ENCODE measurements around the gene APOE. TPM values are rescaled to one million over a fixed set of nuclear protein-coding genes. Genes with fewer than 3 reads are reported as not detected.

APOE gene
- total RNA-seq, 1 donor from 2014 or later: 655 TPM

DNA sequence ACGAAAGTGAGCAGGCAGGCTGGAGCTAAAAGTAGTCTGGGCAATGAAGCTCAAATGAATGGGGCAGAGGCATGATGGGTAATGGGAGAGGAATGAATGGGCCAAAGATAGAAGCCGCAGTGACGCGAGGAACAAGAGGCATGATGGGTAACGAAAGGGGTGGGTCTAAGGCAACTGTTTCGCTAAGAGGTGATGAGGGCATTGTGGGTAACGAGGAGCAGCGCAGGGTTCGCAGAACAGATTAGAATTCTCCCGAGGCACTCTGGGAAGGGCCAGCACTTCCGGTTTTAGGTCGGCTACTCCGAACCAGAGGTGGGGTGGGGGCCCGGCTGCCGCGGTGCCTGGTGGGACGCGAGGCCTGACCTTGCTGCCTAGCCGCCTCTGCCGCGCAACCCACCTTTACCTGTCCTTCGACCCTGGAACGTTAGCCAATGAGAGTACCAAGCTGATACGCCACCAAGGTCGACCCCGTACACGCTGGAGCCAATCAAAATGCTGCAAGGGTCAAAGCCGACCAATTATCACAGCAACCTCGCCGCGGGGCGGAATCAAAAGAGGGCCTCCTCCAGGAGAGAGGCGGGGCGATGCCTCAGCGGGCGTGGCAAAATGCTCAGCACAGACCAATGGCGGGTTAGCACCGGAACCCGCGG is 15.1 kb upstream of the APOE start:
- TF ChIP-seq, protein P1, sequence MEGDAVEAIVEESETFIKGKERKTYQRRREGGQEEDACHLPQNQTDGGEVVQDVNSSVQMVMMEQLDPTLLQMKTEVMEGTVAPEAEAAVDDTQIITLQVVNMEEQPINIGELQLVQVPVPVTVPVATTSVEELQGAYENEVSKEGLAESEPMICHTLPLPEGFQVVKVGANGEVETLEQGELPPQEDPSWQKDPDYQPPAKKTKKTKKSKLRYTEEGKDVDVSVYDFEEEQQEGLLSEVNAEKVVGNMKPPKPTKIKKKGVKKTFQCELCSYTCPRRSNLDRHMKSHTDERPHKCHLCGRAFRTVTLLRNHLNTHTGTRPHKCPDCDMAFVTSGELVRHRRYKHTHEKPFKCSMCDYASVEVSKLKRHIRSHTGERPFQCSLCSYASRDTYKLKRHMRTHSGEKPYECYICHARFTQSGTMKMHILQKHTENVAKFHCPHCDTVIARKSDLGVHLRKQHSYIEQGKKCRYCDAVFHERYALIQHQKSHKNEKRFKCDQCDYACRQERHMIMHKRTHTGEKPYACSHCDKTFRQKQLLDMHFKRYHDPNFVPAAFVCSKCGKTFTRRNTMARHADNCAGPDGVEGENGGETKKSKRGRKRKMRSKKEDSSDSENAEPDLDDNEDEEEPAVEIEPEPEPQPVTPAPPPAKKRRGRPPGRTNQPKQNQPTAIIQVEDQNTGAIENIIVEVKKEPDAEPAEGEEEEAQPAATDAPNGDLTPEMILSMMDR (IDR thresholded peaks at IDR 0.05; ENCODE audit: insufficient read depth, low read depth, low read length): no peak
- TF ChIP-seq EZH2 (IDR thresholded peaks at IDR 0.05; ENCODE audit: insufficient read depth, low read length): no peak
- H3K27ac ChIP-seq (ENCODE audit: low read depth, low read length): peak overlapping the region; percentile 91
- DNase-seq (ENCODE audit: low read depth) (peak; percentile 99), FAIRE-seq (peak; percentile 99)
- Mint-ChIP-seq H3K27me3 (ENCODE audit: low read depth, unreplicated experiment) (no peaks in the 10 kb centered on the region), H3K9me3 (ENCODE audit: unreplicated experiment) (no peaks in the 10 kb centered on the region), H3K4me3 (ENCODE audit: unreplicated experiment) (peak overlapping the region; percentile 87), H3K27ac (ENCODE audit: unreplicated experiment) (peak overlapping the region; percentile 84), H3K4me1 (ENCODE audit: low read depth, unreplicated experiment) (peaks cover 27% of the 10 kb centered on the region), H3K36me3 (ENCODE audit: low read depth, unreplicated experiment) (peaks cover 30% of the 10 kb centered on the region)
- H3K4me2 ChIP-seq (ENCODE audit: low read length): peak overlapping the region; percentile 86
- H3K9ac ChIP-seq (ENCODE audit: low read length): peak overlapping the region; percentile 74
- peaks cover 40% of the 10 kb centered on the region for H3K79me2 ChIP-seq (ENCODE audit: insufficient read depth, low read length)
- H2AFZ ChIP-seq (ENCODE audit: low read depth, low read length): peak overlapping the region; percentile 75
- H3K27me3 ChIP-seq (ENCODE audit: insufficient read depth, low read length): no peaks in the 10 kb centered on the region
- peaks cover 30% of the 10 kb centered on the region for H4K20me1 ChIP-seq (ENCODE audit: insufficient read depth, low read length)
- peaks cover 23% of the 10 kb centered on the region for H3K4me1 ChIP-seq (ENCODE audit: insufficient read depth, low read length)
- peak overlapping the region; percentile 57 for H3K4me3 ChIP-seq (ENCODE audit: insufficient read depth, low read depth, low read length)
- peaks cover 24% of the 10 kb centered on the region for H3K36me3 ChIP-seq (ENCODE audit: insufficient read depth, low read length)
- no peaks in the 10 kb centered on the region for H3K9me3 ChIP-seq (ENCODE audit: insufficient read depth, low read depth, low read length)

DNA sequence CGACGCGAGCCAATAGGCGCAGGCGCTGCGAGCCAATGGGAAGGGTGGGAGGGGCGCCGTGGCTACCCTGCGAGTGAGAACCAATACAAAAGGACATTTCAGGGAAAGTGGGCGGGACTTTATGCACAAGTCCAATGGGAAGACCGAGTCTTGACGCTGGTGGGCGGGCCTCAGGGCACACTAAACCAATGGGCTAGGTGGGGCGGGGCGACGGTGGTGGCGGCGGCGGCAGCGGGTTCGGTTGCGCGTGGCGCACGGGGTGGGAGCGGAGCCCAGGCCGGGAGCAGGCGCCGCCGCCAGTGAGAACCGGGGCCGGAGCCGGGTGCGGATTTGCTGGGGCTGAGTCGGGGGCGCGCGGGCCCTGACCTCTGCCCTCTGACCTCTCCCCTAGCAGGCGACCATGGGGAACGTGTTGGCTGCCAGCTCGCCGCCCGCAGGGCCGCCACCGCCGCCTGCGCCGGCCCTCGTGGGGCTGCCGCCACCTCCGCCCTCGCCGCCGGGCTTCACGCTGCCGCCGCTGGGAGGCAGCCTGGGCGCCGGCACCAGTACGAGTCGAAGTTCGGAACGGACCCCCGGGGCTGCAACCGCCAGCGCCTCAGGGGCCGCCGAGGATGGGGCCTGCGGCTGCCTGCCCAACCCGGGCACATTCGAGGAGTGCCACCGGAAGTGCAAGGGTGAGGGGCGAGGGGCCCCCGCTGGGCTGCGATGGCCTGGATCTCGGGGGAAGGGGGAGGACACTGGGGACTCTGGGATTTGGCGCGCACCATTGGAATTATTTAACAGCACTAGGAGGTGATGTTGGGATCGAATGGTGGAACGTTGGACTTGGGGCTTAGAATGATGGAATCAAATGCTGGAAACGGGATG is 14.3 kb upstream of the APOE start, which contains the start of gene TOMM40:
TOMM40 (plus strand) TSS at position 239 of the 867 bp plus-strand sequence; CDS start at position 401, 162 bp downstream.
- H3K4me1 Mint-ChIP-seq (ENCODE audit: low read depth, unreplicated experiment): peaks cover 27% of the 10 kb centered on the region
- H3K4me3 ChIP-seq (ENCODE audit: insufficient read depth, low read depth, low read length): peak within 1 kb of the TSS; percentile 87
- H4K20me1 ChIP-seq (ENCODE audit: insufficient read depth, low read length): peaks cover 36% of the 10 kb centered on the region
- H3K27ac ChIP-seq (ENCODE audit: low read depth, low read length): peak within 1 kb of the TSS; percentile 91
- H2AFZ ChIP-seq (ENCODE audit: low read depth, low read length): peak within 1 kb of the TSS; percentile 75
- H3K9me3 ChIP-seq (ENCODE audit: insufficient read depth, low read depth, low read length): no peaks in the 10 kb centered on the region
- peak within 1 kb of the TSS; percentile 97 for H3K4me3 Mint-ChIP-seq (ENCODE audit: unreplicated experiment)
- H3K4me1 ChIP-seq (ENCODE audit: insufficient read depth, low read length): peaks cover 23% of the 10 kb centered on the region
- FAIRE-seq (no peak), DNase-seq (ENCODE audit: low read depth) (peak; percentile 98)
- H3K9me3 Mint-ChIP-seq (ENCODE audit: unreplicated experiment): no peaks in the 10 kb centered on the region
- H3K4me2 ChIP-seq (ENCODE audit: low read length): peak within 1 kb of the TSS; percentile 100
- H3K9ac ChIP-seq (ENCODE audit: low read length): peak within 1 kb of the TSS; percentile 91
- H3K79me2 ChIP-seq (ENCODE audit: insufficient read depth, low read length): peaks cover 47% of the 10 kb centered on the region
- no peaks in the 10 kb centered on the region for H3K27me3 Mint-ChIP-seq (ENCODE audit: low read depth, unreplicated experiment)
- no peaks in the 10 kb centered on the region for H3K27me3 ChIP-seq (ENCODE audit: insufficient read depth, low read length)
- peaks cover 24% of the 10 kb centered on the region for H3K36me3 ChIP-seq (ENCODE audit: insufficient read depth, low read length)
- H3K27ac Mint-ChIP-seq (ENCODE audit: unreplicated experiment): peak within 1 kb of the TSS; percentile 88
- peaks cover 32% of the 10 kb centered on the region for H3K36me3 Mint-ChIP-seq (ENCODE audit: low read depth, unreplicated experiment)
- no peak for TF ChIP-seq EZH2 (IDR thresholded peaks at IDR 0.05; ENCODE audit: insufficient read depth, low read length)

DNA sequence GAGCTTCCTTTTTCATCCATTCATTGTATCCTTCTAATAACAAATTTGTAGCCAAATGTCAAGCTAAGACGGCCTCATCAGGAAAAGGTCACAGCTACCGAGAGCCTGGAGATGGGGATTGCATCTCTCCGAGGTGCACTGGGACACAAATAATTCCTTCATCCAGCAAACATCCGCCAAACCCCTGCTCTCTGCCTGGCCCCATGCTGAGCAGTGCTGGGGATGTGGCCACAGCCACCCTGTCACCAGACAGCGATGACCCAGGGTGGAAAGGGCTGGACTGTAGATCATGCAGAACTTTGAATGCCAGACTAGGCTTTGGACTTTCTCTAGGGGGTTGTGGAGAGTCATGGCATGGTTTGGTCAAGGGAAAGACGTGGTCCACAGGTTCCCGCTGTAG is 12.7 kb upstream of the APOE start:
- H3K27me3 Mint-ChIP-seq (ENCODE audit: low read depth, unreplicated experiment): no peaks in the 10 kb centered on the region
- no peaks in the 10 kb centered on the region for H3K9me3 Mint-ChIP-seq (ENCODE audit: unreplicated experiment)
- Histone ChIP-seq H3K9me3 (ENCODE audit: insufficient read depth, low read depth, low read length) (no peaks in the 10 kb centered on the region), H3K79me2 (ENCODE audit: insufficient read depth, low read length) (peaks cover 58% of the 10 kb centered on the region), H3K4me1 (ENCODE audit: insufficient read depth, low read length) (peaks cover 23% of the 10 kb centered on the region), H3K36me3 (ENCODE audit: insufficient read depth, low read length) (peaks cover 24% of the 10 kb centered on the region), H3K9ac (ENCODE audit: low read length) (peak overlapping the region; percentile 25), H3K27ac (ENCODE audit: low read depth, low read length) (no peak overlapping the region), H4K20me1 (ENCODE audit: insufficient read depth, low read length) (peaks cover 45% of the 10 kb centered on the region), H2AFZ (ENCODE audit: low read depth, low read length) (no peak overlapping the region), H3K4me2 (ENCODE audit: low read length) (peak overlapping the region; percentile 100), H3K27me3 (ENCODE audit: insufficient read depth, low read length) (no peaks in the 10 kb centered on the region), H3K4me3 (ENCODE audit: insufficient read depth, low read depth, low read length) (no peak overlapping the region)
- peaks cover 27% of the 10 kb centered on the region for H3K4me1 Mint-ChIP-seq (ENCODE audit: low read depth, unreplicated experiment)
- no peak for FAIRE-seq
- no peak for TF ChIP-seq EZH2 (IDR thresholded peaks at IDR 0.05; ENCODE audit: insufficient read depth, low read length)
- TF ChIP-seq, protein P1 (IDR thresholded peaks at IDR 0.05; ENCODE audit: insufficient read depth, low read depth, low read length): no peak
- peak overlapping the region; percentile 97 for H3K4me3 Mint-ChIP-seq (ENCODE audit: unreplicated experiment)
- no peak overlapping the region for H3K27ac Mint-ChIP-seq (ENCODE audit: unreplicated experiment)
- no peak for DNase-seq (ENCODE audit: low read depth)
- peaks cover 28% of the 10 kb centered on the region for H3K36me3 Mint-ChIP-seq (ENCODE audit: low read depth, unreplicated experiment)

Data from astrocyte (in vitro differentiated cells and primary cell).